K562 (cell line): ENCODE measurements around the gene ARHGAP9. TPM values are rescaled to one million over a fixed set of nuclear protein-coding genes. Genes with fewer than 3 reads are reported as not detected.
A peak's percentile ranks its signal among the peaks of the same experiment; 100 is the strongest.

Experiments used
- BRCA1 ChIP-seq, 2 experiments: fragments of 450-650 bp in 1 of 2; sonication (generic) in 1 of 2; formaldehyde crosslinking in 1 of 2; IDR thresholded peaks; 2 replicates each; pipeline versions ENCODE4 v1.5.0 to v1.6.1; 2017 to 2020; ENCODE audit warnings: mild to moderate bottlenecking in 1 of 2, missing genetic modification reagents in 1 of 2
- CSDE1 ChIP-seq, 2 experiments: fragments of 450-650 bp; IDR thresholded peaks; 2 replicates each; pipeline ENCODE4 v1.6.1; 2016; ENCODE audit warnings: mild to moderate bottlenecking in 1 of 2
- CTBP1 ChIP-seq: fragments of 450-650 bp; IDR thresholded peaks from 2 replicates; pipeline ENCODE4 v1.6.1; 2016; ENCODE audit warnings: borderline replicate concordance
- DDX20 ChIP-seq: fragments of 450-650 bp; IDR thresholded peaks from 2 replicates; pipeline ENCODE4 v1.6.1; 2016; ENCODE audit warnings: missing genetic modification characterization, low read depth, mild to moderate bottlenecking, missing compliant biosample characterization, moderate library complexity
- E2F3 ChIP-seq: fragments of 250-450 bp; sonication (Bioruptor Pico); IDR thresholded peaks from 2 replicates; pipeline ENCODE4 v1.4.0; 2020; ENCODE audit warnings: mild to moderate bottlenecking
- GABPA ChIP-seq: fragments of 200-800 bp; sonication (Bioruptor generic); conservative IDR thresholded peaks from 2 replicates; pipeline ENCODE4 v1.6.1; 2016; ENCODE audit warnings: low read depth, missing genetic modification characterization, missing compliant biosample characterization
- GABPB1 ChIP-seq: sonication (generic); formaldehyde crosslinking; IDR thresholded peaks from 2 replicates; pipeline ENCODE4 v1.8.0; 2022; ENCODE audit warnings: mild to moderate bottlenecking, missing genetic modification reagents
- GATA2 ChIP-seq: sonication (generic); formaldehyde crosslinking; IDR thresholded peaks from 2 replicates; pipeline ENCODE4 v1.4.0; 2020; ENCODE audit warnings: mild to moderate bottlenecking, missing genetic modification reagents
- HDAC1 ChIP-seq, 2 experiments: fragments of 450-650 bp; IDR thresholded peaks; 2 replicates each; pipeline ENCODE4 v1.6.1; 2016 to 2017; ENCODE audit warnings: inconsistent platforms in 1 of 2, mild to moderate bottlenecking in 1 of 2, moderate library complexity in 1 of 2
- KDM4B ChIP-seq, 2 experiments: fragments of 450-650 bp in 1 of 2; sonication (generic) in 1 of 2; IDR thresholded peaks; 2 replicates each; pipeline ENCODE4 v1.6.1; 2016 to 2017; ENCODE audit warnings: borderline replicate concordance in 2 of 2, antibody characterized with exemption in 1 of 2, low read depth in 1 of 2, mild to moderate bottlenecking in 1 of 2
- L3MBTL2 ChIP-seq: fragments of 450-650 bp; IDR thresholded peaks from 2 replicates; pipeline ENCODE4 v1.6.1; 2016; ENCODE audit warnings: mild to moderate bottlenecking, moderate library complexity
- NEUROD1 ChIP-seq: fragments of 150-350 bp; IDR thresholded peaks from 2 replicates; pipeline ENCODE4 v1.6.1; 2014; ENCODE audit warnings: borderline replicate concordance, low read length, low read depth; ENCODE audit not compliant: partially characterized antibody
- POLR3G ChIP-seq: IDR thresholded peaks from 2 replicates; pipeline ENCODE4 v1.6.1; 2011; ENCODE audit not compliant: insufficient read length, insufficient replicate concordance; ENCODE audit errors: extremely low read depth
- RAD21 ChIP-seq, 2 experiments: fragments of 250-450 bp in 1 of 2; fragments of 450-650 bp in 1 of 2; sonication (Bioruptor Pico) in 1 of 2; formaldehyde crosslinking in 1 of 2; IDR thresholded peaks in 1 of 2; conservative IDR thresholded peaks in 1 of 2; 2 replicates each; pipeline versions ENCODE4 v1.4.0 to v1.8.0; 2020 to 2022; ENCODE audit warnings: mild to moderate bottlenecking in 2 of 2, moderate library complexity in 1 of 2
- RBM17 ChIP-seq: fragments of 200-400 bp; formaldehyde crosslinking; IDR thresholded peaks from 2 replicates; pipeline ENCODE4 v1.6.1; 2017; ENCODE audit warnings: low read depth, mild to moderate bottlenecking, low read length, borderline replicate concordance
- SMARCC2 ChIP-seq: fragments of 450-650 bp; IDR thresholded peaks from 2 replicates; pipeline ENCODE4 v1.6.1; 2017; ENCODE audit warnings: antibody characterized with exemption, moderate library complexity, mild to moderate bottlenecking, low read depth
- ZEB2 ChIP-seq: fragments of 450-650 bp; IDR thresholded peaks from 2 replicates; pipeline ENCODE4 v1.6.1; 2016
- ZNF354B ChIP-seq: fragments of 250-450 bp; sonication (Bioruptor Pico); IDR thresholded peaks from 2 replicates; pipeline ENCODE4 v1.4.0; 2020
- ZNF778 ChIP-seq: fragments of 450-650 bp; formaldehyde crosslinking; IDR thresholded peaks from 2 replicates; pipeline ENCODE4 v1.4.0; 2020; ENCODE audit warnings: mild to moderate bottlenecking, moderate library complexity
- polyA plus RNA-seq, 8 experiments: library from polyadenylated mRNA; depleted of rRNA in 4 of 8; stranded (reverse) in 5 of 8; unstranded in 3 of 8; fragments of >200 nt; fragmentation: Nextera tagmentation in 2 of 8; fragmentation: Illumina TruSeq in 1 of 8; extraction: Ambion mirVana in 2 of 8; extraction: Trizol in 1 of 8; gene quantifications; 2 replicates each; pipeline versions ENCODE4 v1.2.1 to v1.2.3, GENCODE V29; 2011 to 2014; ENCODE audit warnings: inconsistent platforms in 1 of 8, missing spikeins in 1 of 8
- total RNA-seq, 7 experiments: library from RNA; depleted of rRNA in 6 of 7; stranded (reverse); fragments of >200 nt in 6 of 7; fragmentation: Illumina TruSeq in 2 of 7; extraction: Trizol in 2 of 7; gene quantifications; 2 replicates each; pipeline versions ENCODE4 v1.2.1 to v1.2.3, GENCODE V29; 2011 to 2021; ENCODE audit warnings: low replicate concordance in 1 of 7
- TF ChIP-seq, protein P1 (sequence below): sonication (generic); formaldehyde crosslinking; IDR thresholded peaks from 2 replicates; pipeline ENCODE4 v1.8.1; 2023; ENCODE audit warnings: mild to moderate bottlenecking, missing genetic modification reagents
- TF ChIP-seq, protein P2 (sequence below): fragments of 250-450 bp; sonication (Bioruptor Pico); IDR thresholded peaks from 2 replicates; pipeline ENCODE4 v1.4.0; 2020; ENCODE audit warnings: mild to moderate bottlenecking
- TF ChIP-seq, protein P3 (sequence below): IDR thresholded peaks from 2 replicates; pipeline ENCODE4 v1.6.1; 2011; ENCODE audit warnings: borderline replicate concordance, low read depth, mild to moderate bottlenecking, moderate library complexity, low read length; ENCODE audit not compliant: insufficient read depth, poor library complexity, severe bottlenecking

ARHGAP9 gene
- total and polyA plus RNA-seq, 9 of the 15 experiments (the other 6 are each of a cell fraction or from before 2014, with no cell fraction given), result 1.5 to 10.2 (median 5.1) TPM

DNA sequence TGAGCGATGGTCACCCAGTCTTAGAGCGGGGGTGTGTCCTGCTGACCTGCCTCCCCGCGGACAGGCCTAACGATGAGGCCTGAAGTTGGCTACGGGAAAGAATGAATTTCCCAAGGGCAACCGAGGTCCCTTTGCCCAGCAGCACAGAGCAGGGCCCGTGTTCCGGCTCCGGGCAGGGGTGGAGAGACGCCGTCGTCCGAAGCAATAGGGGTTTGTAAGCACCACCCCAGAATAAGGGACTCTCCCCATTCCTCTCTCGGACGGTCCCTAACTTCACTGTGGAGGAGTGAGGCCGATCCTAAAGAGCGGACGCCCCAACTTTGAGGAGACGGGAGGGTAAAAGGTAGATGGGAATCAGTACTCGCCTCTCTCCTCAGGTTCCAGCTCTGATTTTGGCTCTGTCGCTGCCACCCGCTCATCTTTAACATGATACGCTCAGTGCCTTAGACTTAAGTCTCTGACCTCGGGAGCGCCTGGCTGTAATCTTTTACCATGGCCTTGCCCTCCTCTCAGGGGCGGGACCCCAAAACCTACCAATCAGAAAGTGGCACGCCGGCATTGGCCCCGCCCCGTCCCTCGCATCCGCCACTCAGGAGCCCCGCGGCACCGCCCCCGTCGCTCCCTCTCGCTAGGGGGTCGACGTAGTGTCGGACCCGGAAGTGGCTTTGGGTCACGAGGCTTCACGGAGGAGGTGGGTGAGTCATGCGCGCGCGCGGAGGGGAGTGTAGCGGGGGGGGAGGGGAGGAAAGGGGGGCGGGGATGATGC lies 40.6 kb upstream of the ARHGAP9 start, which contains the start of gene DDIT3 (continued):
- TF ChIP-seq HDAC1 (IDR thresholded peaks at IDR 0.05) (peak in 1 of 2 experiments; percentile 80; a peak in 1 of 4 replicates), GABPA (no peak), ZNF778 (CRISPR knock-in tag) (no peak), DDX20 (no peak), RBM17 (no peak), KDM4B (IDR thresholded peaks at IDR 0.05; ENCODE audit: borderline replicate concordance in 2 of 2, low read depth in 1 of 2) (peak in 1 of 2 experiments; percentile 26; a peak in 1 of 4 replicates), CTBP1 (peak; percentile 19; the same call in 1 of the 2 replicates), CSDE1 (IDR thresholded peaks at IDR 0.05) (peak in 1 of 2 experiments; percentile 39; a peak in 1 of 4 replicates), BRCA1 (IDR thresholded peaks at IDR 0.05) (no peak), BRCA1 (CRISPR knock-in tag; IDR thresholded peaks at IDR 0.05) (0 out of 2 replicates have a peak, but pooled peaks have one; percentile 62), ZEB2 (no peak; the same call in 1 of the 2 replicates), GATA2 (CRISPR knock-in tag) (peak; percentile 45), NEUROD1 (peak; percentile 41), GABPB1 (CRISPR knock-in tag) (peak; percentile 68; the same call in 1 of the 2 replicates), RAD21 (CRISPR knock-in tag; conservative IDR thresholded peaks at IDR 0.05 in 1 of 2, IDR thresholded peaks at IDR 0.05 in 1 of 2) (no peak), SMARCC2 (no peak), L3MBTL2 (no peak), POLR3G (no peak), ZNF354B (CRISPR knock-in tag) (no peak), E2F3 (CRISPR knock-in tag) (no peak; the same call in 1 of the 2 replicates)
- TF ChIP-seq, protein P1, sequence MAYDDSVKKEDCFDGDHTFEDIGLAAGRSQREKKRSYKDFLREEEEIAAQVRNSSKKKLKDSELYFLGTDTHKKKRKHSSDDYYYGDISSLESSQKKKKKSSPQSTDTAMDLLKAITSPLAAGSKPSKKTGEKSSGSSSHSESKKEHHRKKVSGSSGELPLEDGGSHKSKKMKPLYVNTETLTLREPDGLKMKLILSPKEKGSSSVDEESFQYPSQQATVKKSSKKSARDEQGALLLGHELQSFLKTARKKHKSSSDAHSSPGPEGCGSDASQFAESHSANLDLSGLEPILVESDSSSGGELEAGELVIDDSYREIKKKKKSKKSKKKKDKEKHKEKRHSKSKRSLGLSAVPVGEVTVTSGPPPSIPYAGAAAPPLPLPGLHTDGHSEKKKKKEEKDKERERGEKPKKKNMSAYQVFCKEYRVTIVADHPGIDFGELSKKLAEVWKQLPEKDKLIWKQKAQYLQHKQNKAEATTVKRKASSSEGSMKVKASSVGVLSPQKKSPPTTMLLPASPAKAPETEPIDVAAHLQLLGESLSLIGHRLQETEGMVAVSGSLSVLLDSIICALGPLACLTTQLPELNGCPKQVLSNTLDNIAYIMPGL, result peak; percentile 80
- TF ChIP-seq, protein P2, sequence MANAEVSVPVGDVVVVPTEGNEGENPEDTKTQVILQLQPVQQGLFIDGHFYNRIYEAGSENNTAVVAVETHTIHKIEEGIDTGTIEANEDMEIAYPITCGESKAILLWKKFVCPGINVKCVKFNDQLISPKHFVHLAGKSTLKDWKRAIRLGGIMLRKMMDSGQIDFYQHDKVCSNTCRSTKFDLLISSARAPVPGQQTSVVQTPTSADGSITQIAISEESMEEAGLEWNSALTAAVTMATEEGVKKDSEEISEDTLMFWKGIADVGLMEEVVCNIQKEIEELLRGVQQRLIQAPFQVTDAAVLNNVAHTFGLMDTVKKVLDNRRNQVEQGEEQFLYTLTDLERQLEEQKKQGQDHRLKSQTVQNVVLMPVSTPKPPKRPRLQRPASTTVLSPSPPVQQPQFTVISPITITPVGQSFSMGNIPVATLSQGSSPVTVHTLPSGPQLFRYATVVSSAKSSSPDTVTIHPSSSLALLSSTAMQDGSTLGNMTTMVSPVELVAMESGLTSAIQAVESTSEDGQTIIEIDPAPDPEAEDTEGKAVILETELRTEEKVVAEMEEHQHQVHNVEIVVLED, result no peak
- TF ChIP-seq, protein P3, sequence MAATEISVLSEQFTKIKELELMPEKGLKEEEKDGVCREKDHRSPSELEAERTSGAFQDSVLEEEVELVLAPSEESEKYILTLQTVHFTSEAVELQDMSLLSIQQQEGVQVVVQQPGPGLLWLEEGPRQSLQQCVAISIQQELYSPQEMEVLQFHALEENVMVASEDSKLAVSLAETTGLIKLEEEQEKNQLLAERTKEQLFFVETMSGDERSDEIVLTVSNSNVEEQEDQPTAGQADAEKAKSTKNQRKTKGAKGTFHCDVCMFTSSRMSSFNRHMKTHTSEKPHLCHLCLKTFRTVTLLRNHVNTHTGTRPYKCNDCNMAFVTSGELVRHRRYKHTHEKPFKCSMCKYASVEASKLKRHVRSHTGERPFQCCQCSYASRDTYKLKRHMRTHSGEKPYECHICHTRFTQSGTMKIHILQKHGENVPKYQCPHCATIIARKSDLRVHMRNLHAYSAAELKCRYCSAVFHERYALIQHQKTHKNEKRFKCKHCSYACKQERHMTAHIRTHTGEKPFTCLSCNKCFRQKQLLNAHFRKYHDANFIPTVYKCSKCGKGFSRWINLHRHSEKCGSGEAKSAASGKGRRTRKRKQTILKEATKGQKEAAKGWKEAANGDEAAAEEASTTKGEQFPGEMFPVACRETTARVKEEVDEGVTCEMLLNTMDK, result no peak
